Keratinocyte (primary cell): ENCODE results near the gene ARX.

ENCODE experiments used
- CTCF ChIP-seq, 3 experiments: IDR thresholded peaks in 1 of 3; conservative IDR thresholded peaks in 1 of 3; optimal IDR thresholded peaks in 1 of 3; 2 replicates in 2 of 3; 3 replicates in 1 of 3; pipeline versions ENCODE3 to v1.5.1; 2011; ENCODE audit warnings: low read length in 3 of 3, mild to moderate bottlenecking in 3 of 3, moderate library complexity in 2 of 3, control low read depth in 1 of 3, inconsistent platforms in 1 of 3; ENCODE audit not compliant: insufficient read depth in 2 of 3; ENCODE audit errors: extremely low read depth in 1 of 3
- EZH2 ChIP-seq: IDR thresholded peaks from one replicate; pipeline ENCODE4 v1.6.1; 2012; ENCODE audit warnings: inconsistent platforms, mild to moderate bottlenecking, low read length, moderate library complexity

GRCh38 chrX:25004485-25005032, 11.2 kb downstream of the ARX start:
- TF ChIP-seq CTCF (optimal IDR thresholded peaks at IDR 0.05 in 1 of 3, IDR thresholded peaks at IDR 0.05 in 1 of 3, conservative IDR thresholded peaks at IDR 0.05 in 1 of 3; ENCODE audit: extremely low read depth in 1 of 3, insufficient read depth in 2 of 3, low read length in 3 of 3) (no peak), EZH2 (peak; percentile 59)
